HG03064 (cell line): ENCODE results near the gene RECQL.

Experiments
- ATAC-seq: cut with Tn5 transposase; IDR thresholded peaks from one replicate; pipeline ENCODE4 v1.9.1; 2021; ENCODE audit warnings: low read depth; ENCODE audit not compliant: unreplicated experiment

Gene RECQL, protein sequence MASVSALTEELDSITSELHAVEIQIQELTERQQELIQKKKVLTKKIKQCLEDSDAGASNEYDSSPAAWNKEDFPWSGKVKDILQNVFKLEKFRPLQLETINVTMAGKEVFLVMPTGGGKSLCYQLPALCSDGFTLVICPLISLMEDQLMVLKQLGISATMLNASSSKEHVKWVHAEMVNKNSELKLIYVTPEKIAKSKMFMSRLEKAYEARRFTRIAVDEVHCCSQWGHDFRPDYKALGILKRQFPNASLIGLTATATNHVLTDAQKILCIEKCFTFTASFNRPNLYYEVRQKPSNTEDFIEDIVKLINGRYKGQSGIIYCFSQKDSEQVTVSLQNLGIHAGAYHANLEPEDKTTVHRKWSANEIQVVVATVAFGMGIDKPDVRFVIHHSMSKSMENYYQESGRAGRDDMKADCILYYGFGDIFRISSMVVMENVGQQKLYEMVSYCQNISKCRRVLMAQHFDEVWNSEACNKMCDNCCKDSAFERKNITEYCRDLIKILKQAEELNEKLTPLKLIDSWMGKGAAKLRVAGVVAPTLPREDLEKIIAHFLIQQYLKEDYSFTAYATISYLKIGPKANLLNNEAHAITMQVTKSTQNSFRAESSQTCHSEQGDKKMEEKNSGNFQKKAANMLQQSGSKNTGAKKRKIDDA

DNA sequence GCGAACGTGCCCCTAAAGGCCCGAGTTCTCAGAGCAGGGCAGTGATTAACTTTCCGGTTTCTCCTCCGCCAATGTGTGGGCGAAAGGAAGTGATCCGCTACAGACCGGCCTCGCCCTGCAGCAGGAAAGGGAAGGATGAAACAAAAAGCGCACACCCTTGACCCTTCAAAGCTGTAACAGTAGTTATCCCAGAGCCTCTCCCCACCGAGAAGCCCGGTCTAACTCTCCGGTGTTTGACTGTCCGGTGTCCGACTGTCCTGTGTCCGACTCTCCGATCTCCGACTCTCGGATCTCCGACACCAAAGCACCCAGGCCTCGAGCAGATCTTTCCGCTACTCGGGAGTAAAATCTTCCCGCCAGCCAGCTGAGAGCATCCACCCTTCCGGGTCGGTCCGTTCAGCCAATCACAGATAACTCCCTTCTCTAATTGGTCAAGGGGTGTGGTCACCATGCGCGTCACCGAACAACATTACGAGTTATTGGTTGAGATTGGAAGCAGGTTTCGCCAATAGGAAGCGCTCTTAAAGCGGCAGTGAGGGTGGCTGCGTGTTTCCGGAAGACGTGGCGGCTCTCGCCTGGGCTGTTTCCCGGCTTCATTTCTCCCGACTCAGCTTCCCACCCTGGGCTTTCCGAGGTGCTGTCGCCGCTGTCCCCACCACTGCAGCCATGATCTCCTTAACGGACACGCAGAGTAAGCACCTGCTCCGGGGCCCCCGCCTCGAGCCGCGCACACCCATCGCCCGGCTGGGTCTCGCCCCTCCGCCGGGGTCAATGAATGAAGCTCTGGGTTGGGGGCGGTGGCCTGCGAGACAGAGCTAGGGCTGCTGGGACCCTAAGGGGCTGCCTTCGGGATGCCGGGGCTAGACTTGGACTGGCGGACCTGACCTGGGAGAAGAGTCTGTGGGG lies at the start of gene RECQL, which contains the start of gene GOLT1B:
Gene RECQL, minus strand, starts transcription at position 378 of the 906 bp plus-strand sequence. CDS start 2,065 bp downstream, outside the sequence.
Gene GOLT1B, plus strand, starts transcription at position 532 of the 906 bp plus-strand sequence. Its CDS starts 135 bp downstream, at position 667.
- ATAC-seq = peak; percentile 98

DNA sequence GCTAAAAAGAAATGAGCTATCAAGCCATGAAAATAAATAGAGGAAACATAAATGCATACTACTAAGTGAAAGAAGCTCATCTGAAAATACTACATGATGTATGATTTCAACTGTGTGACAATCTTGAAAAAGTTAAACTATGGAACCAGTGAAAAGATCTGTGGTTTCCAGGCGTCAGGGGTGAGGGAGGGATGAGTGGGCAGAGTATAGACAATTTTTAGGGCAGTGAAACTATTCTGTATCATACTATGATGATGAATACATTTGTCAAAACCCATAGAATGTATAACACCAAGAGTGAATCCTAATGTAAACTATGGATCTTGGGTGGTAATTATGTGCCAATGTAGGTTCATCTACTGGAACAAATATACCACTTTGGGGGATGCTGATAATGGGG lies 46.0 kb upstream of the RECQL start:
- no peak for ATAC-seq

DNA sequence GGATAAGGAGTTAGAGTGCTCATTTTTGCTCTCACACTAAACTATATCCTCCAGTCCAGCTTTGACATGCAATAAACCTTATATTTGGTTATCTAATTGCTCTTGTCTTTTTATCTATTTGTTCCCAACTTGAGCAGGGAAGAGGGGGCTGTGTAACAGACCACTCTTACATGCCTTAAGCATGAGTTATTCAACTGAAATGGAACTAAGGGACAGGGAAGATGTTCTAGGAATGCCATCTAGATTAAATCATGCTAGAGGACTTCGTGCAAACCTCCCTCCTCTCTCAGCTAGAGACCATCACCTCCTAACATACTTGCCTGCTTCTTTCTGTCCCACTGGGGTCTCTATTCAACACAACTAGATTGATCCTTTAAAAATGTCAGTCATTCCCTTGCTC lies 45.3 kb upstream of the RECQL start:
- ATAC-seq = no peak

DNA sequence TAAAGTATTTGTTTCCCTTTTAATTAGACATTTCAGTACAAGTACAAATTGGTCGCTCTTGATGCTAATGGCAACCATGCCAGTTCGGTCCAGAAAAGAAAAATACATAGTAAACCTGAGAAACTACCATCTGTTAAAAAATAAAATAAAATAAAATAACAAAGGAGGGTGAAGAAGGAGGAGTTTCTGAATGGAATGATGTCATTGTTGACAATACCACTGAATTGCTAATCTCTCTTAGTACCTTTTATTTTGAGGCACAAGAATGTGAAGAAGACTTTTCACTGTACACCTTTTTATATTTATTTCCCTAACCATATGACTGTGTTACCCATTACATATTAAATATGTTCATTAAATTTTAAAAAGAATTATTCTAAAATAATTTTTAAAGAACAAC lies 44.1 kb upstream of the RECQL start:
- no peak for ATAC-seq

DNA sequence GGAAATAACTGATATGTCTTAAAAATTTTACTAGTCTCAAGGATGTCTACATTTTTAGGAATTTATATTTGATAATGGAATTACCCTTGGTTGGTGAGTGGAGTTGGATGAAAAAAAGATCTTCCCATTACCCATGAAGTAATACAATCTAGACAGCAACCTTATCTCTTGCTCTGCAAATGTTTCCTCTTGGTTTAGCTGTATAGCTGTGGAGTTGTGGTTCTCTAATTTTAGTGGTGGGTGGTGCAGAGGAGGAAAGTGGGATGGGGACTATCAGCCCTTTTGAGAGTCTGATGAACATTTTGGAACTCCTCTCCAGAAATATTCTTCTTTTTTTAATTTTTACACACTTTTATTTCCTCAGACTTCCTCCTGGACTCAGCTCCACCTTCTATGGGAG lies 41.7 kb upstream of the RECQL start:
- no peak for ATAC-seq

DNA sequence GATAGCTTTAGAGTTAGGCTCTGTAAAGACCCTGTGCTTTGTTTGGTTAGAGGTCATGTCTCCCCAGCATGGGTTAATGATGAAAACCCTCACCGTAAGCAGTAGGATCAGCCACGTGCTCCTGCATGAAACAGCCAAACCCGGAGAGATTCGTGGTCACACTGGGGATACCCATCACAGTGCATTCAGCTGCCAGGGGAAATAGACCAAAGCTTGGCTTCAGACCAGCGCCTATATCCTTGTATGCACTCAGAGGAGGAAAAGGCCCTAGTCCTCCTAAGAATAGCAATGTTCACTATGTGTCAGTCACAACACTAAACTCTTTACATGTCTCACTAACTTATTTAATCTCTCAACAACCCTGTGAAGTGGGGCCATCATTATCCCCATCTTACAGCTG lies 41.0 kb upstream of the RECQL start:
- no peak for ATAC-seq

DNA sequence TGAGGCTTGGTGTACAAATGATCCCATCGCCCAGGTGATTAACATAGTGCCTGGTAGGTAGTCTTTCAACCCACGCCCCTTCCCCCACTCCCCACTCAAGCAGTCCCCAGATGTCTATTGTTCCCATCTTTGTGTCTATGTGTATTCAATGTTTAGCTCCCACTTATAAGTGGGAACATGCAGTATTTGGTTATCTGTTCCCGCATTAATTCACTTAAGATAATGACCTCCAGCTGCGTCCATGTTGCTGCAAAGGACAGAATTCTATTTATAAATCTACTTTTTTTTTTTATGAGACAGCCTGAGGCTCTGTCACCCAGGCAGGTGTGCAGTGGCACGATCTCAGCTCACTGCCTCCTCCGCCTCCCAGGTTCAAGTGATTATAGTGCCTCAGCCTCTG lies 40.3 kb upstream of the RECQL start:
- ATAC-seq = no peak

DNA sequence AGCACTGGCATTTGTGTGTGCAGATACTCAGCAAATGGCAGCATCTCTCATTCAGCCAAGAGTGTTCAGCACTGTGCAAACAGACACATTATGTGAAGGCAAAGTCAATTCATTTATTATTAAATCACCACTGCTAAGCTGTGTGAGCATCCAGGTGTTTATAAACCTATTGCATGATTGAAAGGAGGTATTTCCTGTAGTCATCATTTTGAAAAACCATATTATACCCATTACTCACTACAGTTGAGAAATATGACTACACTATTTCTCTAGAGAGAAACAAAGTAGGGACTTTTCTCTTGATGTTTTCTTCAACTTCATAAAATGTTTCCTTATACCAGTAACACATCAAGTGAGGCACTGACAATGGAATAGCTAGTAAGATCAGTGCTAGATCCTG lies 38.4 kb upstream of the RECQL start:
- no peak for ATAC-seq

DNA sequence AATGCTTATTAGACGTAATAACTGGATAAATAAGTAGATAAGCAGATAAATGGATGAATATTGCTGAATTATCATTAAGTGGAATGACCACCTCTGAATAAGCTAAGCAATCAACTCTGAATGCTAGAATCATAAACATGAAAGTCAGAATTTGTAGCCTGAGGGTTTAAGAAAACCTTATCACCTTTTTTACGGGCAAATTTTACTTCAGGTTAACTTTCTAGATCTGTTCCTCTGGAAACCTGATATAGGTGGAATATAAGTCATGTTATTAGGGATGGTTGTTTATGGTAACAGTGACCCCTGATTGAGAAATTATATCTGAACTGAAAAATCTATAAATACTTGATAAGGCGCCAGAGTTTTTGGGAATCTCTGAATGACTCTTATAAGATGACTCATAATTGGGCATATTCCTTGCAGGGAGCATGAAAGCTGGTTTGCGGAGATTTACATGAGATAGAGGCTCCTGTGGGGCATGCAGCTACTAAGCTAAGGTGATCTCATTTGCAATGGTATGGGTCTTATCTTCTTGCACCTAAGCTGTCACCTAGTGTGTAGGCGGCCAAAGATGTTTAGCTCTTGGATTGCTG lies 36.7 kb upstream of the RECQL start:
- ATAC-seq = no peak

DNA sequence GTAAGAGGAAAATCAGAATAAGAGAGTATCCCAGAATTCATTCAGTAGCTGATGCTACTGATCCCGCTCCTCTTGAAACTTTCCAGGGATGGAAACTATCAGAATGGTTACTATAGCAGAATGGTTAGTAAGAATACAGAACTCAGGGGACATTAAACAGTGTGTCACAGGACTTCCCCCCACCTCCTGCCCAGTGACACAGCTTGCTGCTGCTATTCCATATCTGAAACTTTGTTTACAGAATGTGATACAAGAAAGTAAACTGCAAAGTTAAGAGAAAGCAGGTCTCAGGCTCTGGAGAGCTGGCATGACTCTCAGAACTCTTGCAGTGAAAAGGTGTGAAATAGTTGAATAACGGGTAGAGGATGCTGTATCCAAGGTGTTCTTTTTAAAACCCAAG lies 28.0 kb upstream of the RECQL start:
- ATAC-seq = no peak

DNA sequence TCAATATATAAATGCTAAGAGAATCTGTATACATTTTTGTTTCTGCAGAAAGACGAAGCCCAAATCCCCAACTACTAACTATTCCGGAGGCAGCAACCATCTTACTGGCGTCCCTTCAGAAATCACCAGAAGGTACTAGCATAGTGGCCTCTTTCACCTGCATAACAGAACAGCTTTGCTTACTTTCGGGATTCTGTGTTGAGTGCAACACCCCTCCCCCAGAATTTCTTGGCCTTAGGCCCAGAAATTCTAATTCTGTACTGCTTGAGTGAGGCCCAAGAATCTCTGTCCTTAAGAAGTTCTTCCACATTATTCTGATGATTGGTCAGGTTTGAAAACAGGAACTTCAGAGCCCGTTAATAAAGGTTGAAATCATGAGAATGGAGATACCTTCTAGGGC lies 27.5 kb upstream of the RECQL start:
- no peak for ATAC-seq

DNA sequence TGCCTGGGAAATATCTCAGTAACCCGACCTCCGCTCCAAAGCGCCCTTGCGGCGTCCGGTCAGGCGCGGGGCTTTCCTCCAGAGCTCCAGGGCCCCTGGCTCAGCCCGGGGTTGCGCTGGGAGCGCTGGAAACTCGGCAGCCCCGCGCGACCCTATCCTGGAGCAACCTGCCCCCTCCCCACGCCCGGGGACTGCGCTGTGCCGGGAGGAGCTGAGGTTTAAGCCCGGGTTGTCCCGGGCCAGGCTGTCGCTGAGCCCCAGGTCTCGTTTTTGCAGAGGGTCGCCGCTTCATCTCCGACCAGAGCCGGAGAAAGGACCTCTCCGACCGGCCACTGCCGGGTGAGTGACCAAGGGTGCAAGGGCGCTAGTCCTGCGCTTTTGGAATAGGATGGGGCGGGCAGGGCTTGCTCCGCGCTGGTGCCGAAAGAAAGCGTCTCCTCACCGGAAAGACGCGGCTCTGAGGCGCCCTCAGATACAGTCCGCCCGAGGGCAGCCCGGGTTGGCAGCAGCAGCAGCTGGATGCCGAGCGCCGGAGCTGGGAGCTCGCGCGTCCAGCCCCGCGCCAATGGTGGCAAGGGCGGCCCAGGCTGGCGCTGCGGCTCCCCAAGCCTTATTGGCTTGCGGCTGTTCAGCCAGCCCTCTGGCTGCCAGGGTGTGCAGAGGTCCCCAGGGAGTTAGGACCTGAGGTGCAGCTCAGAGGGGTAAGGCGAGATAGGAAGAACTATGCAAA lies 26.2 kb upstream of the RECQL start:
- ATAC-seq = peak; percentile 95

DNA sequence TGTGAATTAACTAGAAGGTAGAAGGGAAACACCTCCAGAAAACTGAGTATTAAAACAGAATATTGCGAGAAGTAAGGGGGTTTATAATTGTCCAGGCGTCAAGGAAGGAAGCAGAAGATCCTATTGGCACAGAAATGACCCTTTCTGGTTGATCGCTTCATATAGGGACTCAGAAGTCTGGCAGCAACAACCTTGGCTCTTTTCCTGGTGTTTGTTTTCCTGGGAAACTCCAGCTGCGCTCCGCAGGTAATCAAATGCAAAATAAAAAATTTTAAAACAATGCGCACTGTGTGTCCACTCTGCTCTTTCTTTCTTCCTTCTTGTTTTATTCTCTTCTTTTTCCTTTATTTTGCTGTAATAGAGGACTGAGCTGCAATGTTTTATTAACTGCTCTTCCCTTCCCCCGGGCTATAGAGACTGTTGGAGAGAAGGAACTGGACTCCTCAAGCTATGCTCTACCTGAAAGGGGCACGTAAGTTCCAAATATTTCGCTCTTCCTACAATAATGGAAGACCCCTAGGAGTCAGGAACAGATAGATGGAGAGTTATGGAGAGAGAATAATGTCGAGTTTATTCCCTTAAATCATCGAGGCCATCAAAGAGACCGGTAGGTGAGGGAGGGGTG lies 25.4 kb upstream of the RECQL start:
- no peak for ATAC-seq

DNA sequence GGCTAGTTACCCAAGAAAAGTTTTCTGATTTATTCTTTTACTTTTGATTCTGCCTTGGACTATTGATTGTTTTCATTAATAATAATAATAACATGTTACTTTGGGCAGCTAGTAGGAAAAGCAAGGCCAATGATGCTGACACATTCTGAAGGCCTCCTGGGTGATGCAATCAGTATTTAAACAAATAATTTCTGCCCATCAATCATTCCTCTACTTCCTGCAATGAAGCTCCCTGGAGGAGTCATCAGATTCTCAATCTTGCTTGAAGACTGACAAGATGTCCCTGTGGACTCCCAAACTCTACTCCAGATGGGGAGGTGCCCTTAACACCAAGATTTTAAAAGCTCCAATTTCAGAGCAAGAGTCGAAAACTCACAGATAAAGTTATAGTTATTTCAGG lies 24.6 kb upstream of the RECQL start, which contains the start of gene SPX:
Gene SPX, plus strand, starts transcription at position 244 of the 400 bp plus-strand sequence. CDS start 177 bp downstream, outside the sequence.
- no peak for ATAC-seq

DNA sequence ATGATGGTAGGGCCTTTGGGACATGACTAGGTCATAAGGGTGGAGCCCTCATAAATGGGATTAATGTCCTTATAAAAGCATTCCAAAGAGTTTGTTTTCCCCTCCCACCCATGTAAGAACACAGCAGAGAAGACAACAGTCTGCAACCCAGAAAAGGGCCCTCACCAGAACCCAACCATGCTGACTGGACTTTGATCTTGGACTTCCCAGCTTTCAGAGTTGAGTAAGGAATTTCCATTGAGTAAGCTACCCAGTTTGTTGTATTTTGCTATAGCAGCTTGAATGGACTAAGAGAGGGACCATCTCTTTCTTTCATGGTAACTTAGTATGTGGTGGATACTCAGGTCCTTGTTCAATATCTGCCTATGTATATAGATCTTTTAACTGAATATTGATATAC lies 21.7 kb upstream of the RECQL start:
- ATAC-seq = no peak

DNA sequence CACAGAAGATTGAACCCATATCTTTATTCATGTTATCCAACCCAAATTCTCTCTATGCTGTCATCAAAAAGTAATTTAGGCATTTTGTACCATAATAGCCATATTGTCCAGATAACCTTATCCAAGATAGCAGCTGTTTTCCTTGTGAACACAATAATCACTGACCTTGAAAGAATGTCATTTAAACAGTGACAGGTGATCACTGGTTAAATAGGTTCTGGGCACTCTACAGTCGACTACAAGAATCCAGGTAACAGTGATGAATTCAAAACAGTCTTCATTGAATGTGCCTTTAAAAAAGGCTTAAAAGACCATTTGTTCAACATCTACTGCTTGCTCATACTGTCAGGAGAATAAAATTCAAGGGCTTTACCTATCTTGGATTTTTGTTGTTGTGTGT lies 20.1 kb upstream of the RECQL start:
- ATAC-seq = no peak

DNA sequence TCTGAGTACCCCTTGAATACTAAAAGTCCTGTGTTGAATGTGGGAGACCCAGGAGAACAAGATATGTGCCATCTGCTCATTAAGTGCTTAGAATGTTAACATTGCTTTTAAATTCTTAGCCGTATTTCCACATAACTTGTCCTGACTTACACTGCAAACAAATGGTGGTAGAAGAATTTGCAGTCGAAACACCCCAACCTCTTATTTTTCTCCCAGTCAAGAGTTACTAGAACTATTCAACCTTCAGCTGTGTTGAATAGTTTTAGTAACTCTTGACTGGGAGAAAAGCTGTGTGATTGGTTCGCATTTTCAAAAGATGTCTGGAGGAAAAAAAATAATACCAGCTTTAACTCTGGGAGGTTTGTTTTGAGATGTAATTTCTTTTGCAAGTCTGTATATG lies 17.0 kb upstream of the RECQL start:
- no peak for ATAC-seq

DNA sequence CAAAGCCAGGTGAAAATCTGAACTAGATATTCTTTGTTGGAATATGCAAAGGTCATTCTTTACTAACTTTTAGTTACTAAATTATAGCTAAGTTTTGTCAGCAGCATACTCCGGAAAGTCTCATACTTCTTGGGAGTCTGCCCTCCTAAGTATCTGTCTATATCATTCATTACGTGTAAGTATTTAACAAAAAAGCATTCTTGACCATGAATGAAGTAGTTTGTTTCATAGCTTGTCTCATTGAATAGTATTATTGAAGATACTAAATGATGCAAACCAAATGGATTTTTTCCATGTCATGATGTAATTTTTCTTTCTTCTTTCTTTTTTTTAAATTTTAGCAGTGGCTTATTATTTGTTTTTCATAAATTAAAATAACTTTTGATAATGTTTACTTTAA lies 14.8 kb upstream of the RECQL start:
- no peak for ATAC-seq

DNA sequence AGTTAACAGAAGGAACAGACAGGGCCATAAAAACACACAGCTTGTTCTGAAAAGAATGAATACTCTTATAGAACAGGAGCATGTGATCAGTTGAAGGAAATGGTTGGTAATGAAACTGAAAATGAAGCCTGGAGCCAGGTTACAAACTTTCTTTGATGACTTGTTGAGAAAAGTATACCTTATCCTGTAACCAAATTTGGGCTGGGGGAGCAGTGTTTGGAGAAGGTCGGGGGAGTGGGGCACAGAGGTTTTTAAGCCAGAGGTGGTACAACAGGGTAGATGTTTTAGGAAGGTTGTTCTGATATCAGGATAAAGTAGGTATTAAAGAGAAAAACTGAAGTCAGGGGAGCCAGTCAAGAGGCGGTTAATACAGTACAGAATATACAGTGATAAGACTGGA lies 8.3 kb upstream of the RECQL start:
- no peak for ATAC-seq
